Measurements from ENCODE around the gene INPP4A.

INPP4A gene

GRCh38 chr2:98514879-98515249 is 70.2 kb downstream of the INPP4A start:
- no peak overlapping the region for H3K27ac ChIP-seq
- TF ChIP-seq CTCF (conservative IDR thresholded peaks at IDR 0.05) = no peak

GRCh38 chr2:98515250-98515991 is 70.8 kb downstream of the INPP4A start:
- H3K27ac ChIP-seq = no peak overlapping the region
- TF ChIP-seq CTCF (conservative IDR thresholded peaks at IDR 0.05) = no peak

- TF ChIP-seq CTCF (conservative IDR thresholded peaks at IDR 0.05) = no peak
- no peak overlapping the region for H3K27ac ChIP-seq
Observed at GRCh38 chr2:98516571-98516970, 71.9 kb downstream of the INPP4A start.

GRCh38 chr2:98517636-98518035 is 73.0 kb downstream of the INPP4A start:
- no peak overlapping the region for H3K27ac ChIP-seq
- TF ChIP-seq CTCF (conservative IDR thresholded peaks at IDR 0.05) = no peak

GRCh38 chr2:98518101-98518500 is 73.4 kb downstream of the INPP4A start:
- TF ChIP-seq CTCF (conservative IDR thresholded peaks at IDR 0.05) = peak; percentile 36; the same call in 1 of the 2 replicates
- no peak overlapping the region for H3K27ac ChIP-seq

GRCh38 chr2:98519156-98519555 is 74.5 kb downstream of the INPP4A start:
- no peak for TF ChIP-seq CTCF (conservative IDR thresholded peaks at IDR 0.05)
- no peak overlapping the region for H3K27ac ChIP-seq

GRCh38 chr2:98519851-98520250 is 75.2 kb downstream of the INPP4A start:
- H3K27ac ChIP-seq = no peak overlapping the region
- TF ChIP-seq CTCF (conservative IDR thresholded peaks at IDR 0.05) = no peak
